Coronary artery (tissue), 2 donors: Measurements from ENCODE around the gene PRSS38.

ENCODE experiments used
- DNase-seq: peaks from one replicate; pipeline ENCODE4 v3.0.0-alpha.2; 2017; ENCODE audit warnings: low spot score
- H3K27ac ChIP-seq, 2 donors: fragments of 200-600 bp; sonication (generic); one replicate each; pipeline ENCODE4 v1.5.1; 2016 to 2019
- H3K4me3 ChIP-seq: fragments of 200-600 bp; sonication (generic); 2 replicates; pipeline ENCODE4 v1.5.1; 2016; ENCODE audit warnings: mild to moderate bottlenecking, moderate library complexity
- TF ChIP-seq, protein P1 (sequence below): fragments of 200-600 bp; sonication (generic); IDR thresholded peaks from one replicate; pipeline ENCODE4 v1.5.1; 2019; ENCODE audit warnings: antibody characterized with exemption

PRSS38 gene

DNA sequence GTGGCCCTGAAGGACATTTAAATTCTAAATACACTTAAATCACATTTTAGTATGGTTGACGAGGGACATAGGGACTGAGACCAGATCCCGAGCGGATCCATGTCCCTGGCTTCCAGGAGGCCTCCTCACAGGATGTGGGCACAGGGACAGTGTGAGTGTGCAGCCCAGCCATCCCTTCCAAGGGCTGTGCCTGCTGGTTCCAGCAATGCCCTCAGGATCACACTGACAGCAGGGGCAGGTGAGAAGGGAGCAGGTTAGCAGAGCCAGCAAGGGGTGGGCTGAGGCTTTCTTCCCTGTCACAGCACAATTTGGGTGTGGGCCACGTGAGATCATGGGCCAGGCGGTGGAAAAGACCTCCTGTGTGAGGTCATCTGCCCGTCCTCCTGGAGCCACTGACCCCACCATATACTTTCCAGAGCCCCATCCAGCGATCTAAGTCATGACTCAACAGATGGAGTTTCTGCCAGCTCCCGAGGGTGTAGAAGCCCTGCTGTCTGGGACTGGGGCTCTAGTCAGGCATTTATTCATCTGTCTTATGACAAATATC, 37.0 kb upstream of the PRSS38 start:
- no peak overlapping the region for H3K4me3 ChIP-seq
- H3K27ac ChIP-seq: no peak overlapping the region
- peak; percentile 54 for DNase-seq
- TF ChIP-seq, protein P1, sequence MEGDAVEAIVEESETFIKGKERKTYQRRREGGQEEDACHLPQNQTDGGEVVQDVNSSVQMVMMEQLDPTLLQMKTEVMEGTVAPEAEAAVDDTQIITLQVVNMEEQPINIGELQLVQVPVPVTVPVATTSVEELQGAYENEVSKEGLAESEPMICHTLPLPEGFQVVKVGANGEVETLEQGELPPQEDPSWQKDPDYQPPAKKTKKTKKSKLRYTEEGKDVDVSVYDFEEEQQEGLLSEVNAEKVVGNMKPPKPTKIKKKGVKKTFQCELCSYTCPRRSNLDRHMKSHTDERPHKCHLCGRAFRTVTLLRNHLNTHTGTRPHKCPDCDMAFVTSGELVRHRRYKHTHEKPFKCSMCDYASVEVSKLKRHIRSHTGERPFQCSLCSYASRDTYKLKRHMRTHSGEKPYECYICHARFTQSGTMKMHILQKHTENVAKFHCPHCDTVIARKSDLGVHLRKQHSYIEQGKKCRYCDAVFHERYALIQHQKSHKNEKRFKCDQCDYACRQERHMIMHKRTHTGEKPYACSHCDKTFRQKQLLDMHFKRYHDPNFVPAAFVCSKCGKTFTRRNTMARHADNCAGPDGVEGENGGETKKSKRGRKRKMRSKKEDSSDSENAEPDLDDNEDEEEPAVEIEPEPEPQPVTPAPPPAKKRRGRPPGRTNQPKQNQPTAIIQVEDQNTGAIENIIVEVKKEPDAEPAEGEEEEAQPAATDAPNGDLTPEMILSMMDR: no peak

DNA sequence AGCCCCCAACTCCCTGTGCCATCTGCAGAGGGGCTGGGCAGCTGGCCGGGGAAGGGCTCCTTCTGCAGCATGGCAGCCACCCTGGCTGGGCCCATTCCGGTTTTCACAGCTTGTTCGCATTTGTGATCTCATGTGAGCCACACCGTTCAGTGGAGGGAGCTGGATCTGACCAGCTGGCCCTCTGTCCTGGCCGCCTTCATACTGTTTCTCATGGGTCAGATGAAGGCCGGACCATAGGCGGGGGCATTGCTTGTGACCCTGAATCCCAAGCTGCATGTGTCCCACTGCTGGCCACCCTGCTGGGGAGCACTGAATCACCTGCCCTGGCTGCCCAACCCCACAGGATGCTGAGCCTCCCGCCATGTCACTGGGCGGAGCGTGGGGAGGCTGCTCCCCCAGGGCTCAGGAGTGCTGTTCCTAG, 36.4 kb upstream of the PRSS38 start:
- Histone ChIP-seq H3K27ac (no peak overlapping the region), H3K4me3 (no peak overlapping the region)
- DNase-seq: peak; percentile 61
- TF ChIP-seq, protein P1: no peak

DNA sequence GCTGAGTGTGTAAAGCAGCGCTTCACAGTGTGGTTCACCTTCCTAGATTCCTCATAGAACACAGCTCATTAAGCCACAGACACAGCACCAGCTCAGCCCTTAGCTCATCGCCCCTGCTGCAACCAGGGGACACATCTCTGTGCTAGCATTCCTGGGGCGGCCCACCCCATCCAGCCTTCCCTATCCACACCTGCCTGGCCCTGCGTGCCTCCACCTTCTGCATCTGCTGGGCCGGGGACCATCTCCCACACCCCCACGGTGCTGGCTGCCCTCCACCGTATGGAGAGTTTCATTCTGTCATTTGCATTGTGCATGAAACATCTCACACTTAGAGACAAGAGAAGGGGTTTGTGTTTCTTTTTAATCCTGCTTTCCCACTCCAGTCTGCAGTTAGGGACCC, 35.8 kb upstream of the PRSS38 start:
- TF ChIP-seq, protein P1: no peak
- Histone ChIP-seq H3K4me3 (no peak overlapping the region), H3K27ac (no peak overlapping the region)
- DNase-seq: no peak

DNA sequence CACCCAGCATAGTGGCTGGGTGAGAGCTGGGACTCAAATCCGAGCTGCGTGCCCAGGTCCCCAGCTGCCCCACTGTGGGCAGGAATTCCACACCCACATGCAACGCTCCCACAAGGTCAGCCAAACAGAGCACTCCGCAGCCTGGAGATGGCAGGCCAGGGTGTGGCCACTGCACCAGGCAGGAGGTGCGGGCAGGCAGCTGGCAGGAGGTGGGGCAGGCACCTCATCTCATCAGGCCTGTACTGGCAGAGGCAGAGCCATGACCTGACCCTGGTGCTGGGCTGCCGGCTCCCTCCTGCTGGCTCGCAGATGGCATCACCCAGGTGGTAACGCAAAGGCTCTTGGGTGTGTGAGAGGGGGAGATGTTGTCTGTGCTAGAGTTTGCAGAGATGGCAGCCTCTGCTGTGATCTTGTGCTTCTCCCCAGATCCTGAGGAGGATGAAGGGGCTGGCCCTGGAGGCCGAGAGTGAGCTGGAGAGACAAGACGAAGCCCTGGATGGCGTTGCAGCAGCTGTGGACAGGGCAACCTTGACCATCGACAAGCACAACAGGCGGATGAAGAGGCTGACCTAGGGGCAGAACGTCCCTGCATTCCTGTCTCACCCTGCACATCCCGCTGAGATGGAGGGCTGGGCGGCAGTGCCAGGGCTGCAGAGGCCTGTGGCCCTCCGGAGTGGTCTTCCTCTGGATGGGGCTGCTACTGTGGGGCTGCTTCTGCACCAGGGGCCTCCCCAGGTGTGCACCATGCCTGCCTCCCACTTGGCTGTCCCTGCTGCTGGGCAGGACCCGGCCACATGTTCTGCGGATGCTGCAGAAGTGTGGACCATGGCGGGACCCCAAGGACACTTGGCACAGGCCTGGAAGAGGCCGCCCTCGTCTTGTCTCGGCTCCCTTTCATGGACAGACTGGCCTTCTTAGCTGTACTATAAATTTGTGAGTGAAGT, 35.1 kb upstream of the PRSS38 start:
- TF ChIP-seq, protein P1: no peak
- H3K27ac ChIP-seq: no peak overlapping the region
- no peak overlapping the region for H3K4me3 ChIP-seq
- peak; percentile 68 for DNase-seq

DNA sequence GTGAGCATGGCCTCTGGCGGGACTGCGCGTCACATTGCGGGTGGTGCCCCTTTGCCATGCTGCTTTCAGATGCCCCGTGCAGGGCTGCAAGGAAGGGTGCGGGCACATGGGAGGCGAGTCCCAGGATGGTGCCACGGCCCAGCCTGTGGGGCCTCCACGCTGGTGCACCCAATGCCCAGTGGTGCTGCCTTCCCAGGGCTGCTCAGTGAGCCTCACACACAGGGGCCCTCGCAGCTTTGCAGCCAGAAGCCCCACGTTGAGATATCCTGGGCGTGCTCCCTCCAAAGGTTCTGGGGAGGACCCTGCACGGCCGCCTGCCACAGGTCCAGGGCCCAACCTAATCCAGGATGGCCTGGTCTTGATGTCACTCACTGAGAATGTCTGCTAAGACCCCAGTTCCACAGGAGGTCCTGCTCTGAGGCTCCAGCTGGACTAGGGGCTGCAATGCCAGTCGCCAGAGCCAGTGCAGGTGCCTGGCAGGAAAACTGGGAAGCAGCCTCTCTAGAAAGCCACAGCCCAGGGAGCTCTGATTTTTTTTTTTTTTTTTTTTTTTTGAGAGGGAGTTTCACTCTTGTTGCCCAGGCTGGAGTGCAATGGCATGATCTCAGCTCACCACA, 34.1 kb upstream of the PRSS38 start:
- no peak overlapping the region for H3K27ac ChIP-seq
- DNase-seq: peak; percentile 67
- TF ChIP-seq, protein P1: no peak
- H3K4me3 ChIP-seq: no peak overlapping the region

DNA sequence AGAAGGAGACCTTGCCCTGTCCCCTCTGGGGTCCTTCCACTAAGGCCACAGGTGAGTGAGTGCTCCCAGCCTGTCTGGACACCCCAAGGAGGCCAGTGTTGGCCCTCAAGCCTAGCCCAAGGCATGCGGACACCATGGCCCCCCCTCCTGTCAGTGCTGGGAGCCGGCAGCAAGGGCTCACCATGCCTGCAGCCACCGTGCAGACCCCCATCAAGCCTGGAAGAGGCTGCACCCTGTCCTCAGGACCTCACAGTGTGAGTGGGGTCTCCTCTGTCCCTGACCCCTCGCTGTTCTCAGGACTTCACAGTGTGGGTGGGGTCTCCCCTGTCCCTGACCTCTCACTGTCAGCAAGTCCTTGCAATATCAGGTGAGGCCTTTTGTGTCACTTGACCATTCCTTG, 33.2 kb upstream of the PRSS38 start:
- TF ChIP-seq, protein P1: no peak
- Histone ChIP-seq H3K4me3 (no peak overlapping the region), H3K27ac (no peak overlapping the region)
- peak; percentile 43 for DNase-seq
